HL-60 (cell line): ENCODE measurements around the gene SIL1.

ENCODE experiments used
- DNase-seq, 2 experiments: peaks; one replicate each; pipeline ENCODE4 v3.0.0-alpha.2; 2010 to 2020; ENCODE audit warnings: low read depth in 1 of 2, low spot score in 1 of 2
- H3K27ac ChIP-seq: fragments of 250-450 bp; sonication (Bioruptor Pico); replicated peaks from 2 replicates; pipeline ENCODE4 v1.5.1; 2020; ENCODE audit warnings: mild to moderate bottlenecking, moderate library complexity
- H3K27me3 ChIP-seq: fragments of 250-450 bp; sonication (Bioruptor Pico); 2 replicates; pipeline ENCODE4 v1.5.1; 2021; ENCODE audit warnings: mild to moderate bottlenecking, moderate library complexity; ENCODE audit not compliant: insufficient read depth, poor library complexity, severe bottlenecking
- H3K4me3 ChIP-seq: replicated peaks from 2 replicates; pipeline ENCODE4 v1.5.1; 2011; ENCODE audit warnings: mild to moderate bottlenecking, control low read depth, low read length; ENCODE audit not compliant: insufficient read depth
- CTCF ChIP-seq: IDR thresholded peaks from one replicate; pipeline ENCODE4 v1.5.1; 2011; ENCODE audit warnings: low read length, control low read depth, inconsistent platforms; ENCODE audit not compliant: insufficient read depth
- GABPA ChIP-seq: IDR thresholded peaks from 2 replicates; pipeline ENCODE4 v1.6.1; 2012; ENCODE audit warnings: low read depth
- POLR2AphosphoS5 ChIP-seq: IDR thresholded peaks from 2 replicates; pipeline ENCODE4 v1.6.1; 2012; ENCODE audit warnings: low read depth
- REST ChIP-seq: IDR thresholded peaks from 2 replicates; pipeline ENCODE4 v1.6.1; 2012; ENCODE audit warnings: low read depth; ENCODE audit not compliant: insufficient replicate concordance
- SPI1 ChIP-seq: IDR thresholded peaks from 2 replicates; pipeline ENCODE4 v1.6.1; 2012; ENCODE audit warnings: low read depth, mild to moderate bottlenecking, borderline replicate concordance

The SIL1 gene

GRCh38 chr5:139023286-139023685 is 174.9 kb downstream of the SIL1 start:
- no peak overlapping the region for H3K27ac ChIP-seq
- no peaks in the 10 kb centered on the region for H3K27me3 ChIP-seq
- TF ChIP-seq POLR2AphosphoS5 (no peak), REST (no peak)
- no peak overlapping the region for H3K4me3 ChIP-seq
- DNase-seq = no peak

GRCh38 chr5:139022528-139022927 is 175.6 kb downstream of the SIL1 start:
- TF ChIP-seq POLR2AphosphoS5 (no peak), CTCF (no peak), GABPA (no peak), SPI1 (no peak), REST (no peak)
- no peaks in the 10 kb centered on the region for H3K27me3 ChIP-seq
- no peak for DNase-seq
- H3K4me3 ChIP-seq = no peak overlapping the region
- no peak overlapping the region for H3K27ac ChIP-seq

GRCh38 chr5:139021346-139021745 is 176.8 kb downstream of the SIL1 start:
- no peak for DNase-seq
- H3K27me3 ChIP-seq = no peaks in the 10 kb centered on the region
- H3K27ac ChIP-seq = no peak overlapping the region
- no peak overlapping the region for H3K4me3 ChIP-seq
- TF ChIP-seq GABPA = no peak
- TF ChIP-seq REST = no peak
- no peak for TF ChIP-seq CTCF
- TF ChIP-seq POLR2AphosphoS5 = no peak
- TF ChIP-seq SPI1 = no peak

- no peaks in the 10 kb centered on the region for H3K27me3 ChIP-seq
- H3K4me3 ChIP-seq = no peak overlapping the region
- no peak for DNase-seq
- TF ChIP-seq REST = no peak
- no peak for TF ChIP-seq POLR2AphosphoS5
- TF ChIP-seq SPI1 = no peak
- no peak for TF ChIP-seq GABPA
- TF ChIP-seq CTCF = no peak
- H3K27ac ChIP-seq = no peak overlapping the region
Observed at GRCh38 chr5:139019880-139020279, 178.3 kb downstream of the SIL1 start.
